Activated T-cell treated with anti-CD3 and anti-CD28 coated beads, Interleukin-2, amount 50 U/mL, for 1 hour (primary cell): ENCODE results near the gene RBM46.

Experiments used
- DNase-seq: peaks from one replicate; pipeline ENCODE4 v3.0.0-alpha.2; 2020

Gene RBM46

GRCh38 chr4:154781126-154781982, at the start of gene RBM46:
RBM46 (plus strand) TSS chr4:154781272; CDS start chr4:154796753, 15,481 bp downstream.
- DNase-seq = no peak

- DNase-seq = no peak
Observed at GRCh38 chr4:154731756-154732155, 49.3 kb upstream of the RBM46 start.

GRCh38 chr4:154732669-154733068, 48.4 kb upstream of the RBM46 start:
- DNase-seq = no peak

GRCh38 chr4:154736770-154737169, 44.3 kb upstream of the RBM46 start:
- no peak for DNase-seq

DNA sequence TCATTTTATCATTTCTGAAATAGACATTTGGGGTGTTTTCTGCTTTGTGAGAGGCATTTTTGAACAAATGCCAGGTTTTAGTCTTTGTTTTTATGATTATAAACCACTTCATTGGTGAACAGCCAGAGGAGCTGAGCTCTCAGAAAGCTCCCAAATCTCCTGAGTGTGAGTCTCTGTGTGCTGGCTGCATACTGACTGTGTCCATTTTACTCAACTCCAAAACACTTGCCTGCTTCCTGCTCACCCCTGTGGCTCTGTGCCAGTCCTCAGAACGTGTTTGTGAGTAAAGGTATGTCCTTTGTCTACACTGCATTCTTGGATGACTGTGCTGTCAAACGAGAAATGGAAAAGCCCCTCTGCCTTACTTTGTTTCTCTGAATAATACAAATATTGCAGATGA, 42.6 kb upstream of the RBM46 start:
- DNase-seq = no peak

DNA sequence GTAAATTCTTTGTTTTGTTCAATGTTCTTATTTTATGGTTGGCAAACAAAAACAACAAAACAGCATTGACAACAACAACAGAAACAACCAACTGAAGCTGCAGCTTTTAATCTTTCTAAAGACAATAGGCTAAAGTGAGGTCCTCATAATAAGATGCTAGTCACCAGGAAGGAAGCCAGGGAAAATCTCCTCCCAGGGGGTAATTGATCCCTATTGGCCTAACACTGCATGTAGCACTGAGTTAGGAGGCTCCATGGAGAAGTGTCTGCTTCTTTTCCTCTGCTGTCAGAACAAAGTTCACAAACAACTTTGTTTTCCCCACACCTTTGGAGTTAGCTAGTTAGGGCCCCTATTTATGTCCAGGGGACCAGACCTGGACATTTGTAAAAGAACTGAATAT, 42.0 kb upstream of the RBM46 start:
- no peak for DNase-seq

GRCh38 chr4:154740462-154740861, 40.6 kb upstream of the RBM46 start:
- DNase-seq = no peak

DNA sequence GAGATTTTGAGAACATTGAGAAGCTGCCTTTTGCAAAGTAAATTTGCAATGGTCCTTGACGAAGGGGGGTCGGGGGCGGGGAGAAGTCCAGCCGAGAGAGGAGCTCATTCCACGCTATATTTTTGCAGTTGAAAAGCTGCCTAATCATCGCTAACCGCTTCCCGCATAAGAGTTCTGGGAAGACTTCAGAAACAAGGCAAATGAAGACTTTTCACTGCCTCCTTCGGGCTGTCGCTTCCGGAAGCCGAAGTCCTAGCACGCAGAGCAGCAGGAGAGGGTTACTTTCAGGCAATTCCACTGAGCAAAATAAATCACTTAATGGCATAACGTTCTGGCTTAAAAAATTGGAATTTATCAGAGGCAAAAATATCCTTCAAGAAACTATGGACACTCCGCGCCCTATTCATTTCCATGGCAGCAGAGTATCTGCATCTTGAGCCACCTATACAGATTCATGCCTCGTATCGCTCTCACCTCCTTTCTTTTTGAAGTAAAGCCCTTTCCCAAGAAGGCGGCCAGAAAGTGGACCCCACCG, 39.9 kb upstream of the RBM46 start:
- DNase-seq = no peak

DNA sequence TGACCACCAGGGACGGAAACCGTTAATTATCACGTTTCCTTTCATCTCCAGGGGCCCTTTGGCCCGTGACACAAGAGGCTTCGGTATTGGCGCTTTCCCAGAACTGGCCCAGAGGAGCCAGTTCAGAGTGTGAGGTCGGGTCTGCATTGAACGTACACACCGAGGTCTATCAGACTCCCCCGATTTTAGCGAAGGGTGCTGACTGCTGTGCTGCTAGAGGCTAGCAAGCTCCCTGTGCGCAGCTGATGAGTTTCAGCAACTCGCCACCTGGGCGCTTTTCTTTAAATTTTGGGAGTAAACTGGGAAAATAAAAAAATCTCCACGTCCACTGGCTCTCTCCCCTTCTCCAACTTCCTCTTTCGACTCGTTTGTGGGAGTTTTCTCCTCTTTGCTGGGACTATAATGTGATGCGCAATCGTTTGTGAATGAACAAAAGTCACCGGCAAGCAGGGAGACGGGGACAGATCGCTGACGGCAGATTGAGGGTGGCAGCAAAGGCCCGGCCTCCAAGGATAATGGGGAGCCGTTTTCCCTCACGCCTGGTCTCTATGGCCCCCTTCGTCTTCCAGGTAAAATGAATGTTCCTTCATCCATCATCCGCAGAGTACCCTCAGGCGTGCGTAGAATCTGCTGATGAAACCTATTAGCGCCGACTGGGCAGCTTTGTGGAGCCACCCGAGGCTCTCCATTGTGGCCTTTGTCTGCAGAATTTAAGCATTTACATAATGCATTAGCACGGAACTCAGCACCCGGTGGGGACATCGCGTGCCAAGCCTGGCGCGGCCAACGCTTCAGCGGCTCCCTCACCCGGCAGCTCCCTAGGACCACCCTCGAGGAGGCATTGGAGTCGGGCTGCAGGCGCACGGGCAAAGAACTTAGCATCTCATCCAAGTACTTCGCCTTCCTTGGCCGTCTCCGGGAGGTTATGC, 38.9 kb upstream of the RBM46 start:
- DNase-seq = no peak

GRCh38 chr4:154743683-154744340, 37.3 kb upstream of the RBM46 start, which contains the start of gene LRAT:
LRAT (plus strand) TSS chr4:154744000; CDS start chr4:154744327, 327 bp downstream.
- peak; percentile 38 for DNase-seq

- DNase-seq = no peak
Observed at GRCh38 chr4:154744341-154744926, 36.6 kb upstream of the RBM46 start.

- DNase-seq = no peak
Observed at GRCh38 chr4:154757713-154758112, 23.4 kb upstream of the RBM46 start.

DNA sequence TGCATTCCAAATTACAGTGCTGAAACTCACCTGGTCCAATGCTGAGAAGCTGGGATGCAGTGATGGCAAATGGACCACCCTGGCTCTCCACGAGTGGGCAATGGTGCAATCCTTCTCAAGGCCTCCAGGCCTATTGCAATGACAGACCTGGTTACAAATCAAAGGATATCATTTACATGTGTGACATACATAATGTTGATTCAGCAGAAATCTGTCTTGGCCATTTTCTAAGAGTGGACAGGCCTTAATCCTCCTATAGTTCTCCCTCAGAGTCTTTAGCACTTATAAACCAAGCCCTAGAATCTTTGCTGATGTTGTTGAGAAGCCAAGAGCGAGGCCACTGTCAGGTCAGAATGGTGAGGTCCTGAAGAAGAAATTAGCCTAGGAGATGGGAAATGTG, 20.2 kb upstream of the RBM46 start:
- no peak for DNase-seq

DNA sequence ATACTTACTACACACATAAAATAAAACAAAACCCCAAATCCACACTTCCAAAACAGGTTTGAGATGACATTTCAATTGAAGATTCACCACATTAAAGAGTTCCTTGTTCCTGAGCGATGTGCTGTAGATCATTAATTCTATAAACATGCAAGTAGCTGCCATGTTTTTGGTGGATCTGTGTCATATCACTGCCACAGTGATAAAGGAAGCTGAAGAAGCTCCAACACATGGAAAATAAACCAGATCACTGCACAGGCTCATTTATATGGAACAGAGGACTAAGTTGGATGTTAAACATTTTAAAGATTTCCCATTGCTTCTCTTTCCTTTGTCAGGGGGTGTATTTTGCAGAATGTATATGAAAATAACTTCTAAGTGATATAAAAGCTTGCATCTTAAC, 2.8 kb upstream of the RBM46 start:
- no peak for DNase-seq

GRCh38 chr4:154779362-154779947, 1.6 kb upstream of the RBM46 start:
- DNase-seq = no peak

DNA sequence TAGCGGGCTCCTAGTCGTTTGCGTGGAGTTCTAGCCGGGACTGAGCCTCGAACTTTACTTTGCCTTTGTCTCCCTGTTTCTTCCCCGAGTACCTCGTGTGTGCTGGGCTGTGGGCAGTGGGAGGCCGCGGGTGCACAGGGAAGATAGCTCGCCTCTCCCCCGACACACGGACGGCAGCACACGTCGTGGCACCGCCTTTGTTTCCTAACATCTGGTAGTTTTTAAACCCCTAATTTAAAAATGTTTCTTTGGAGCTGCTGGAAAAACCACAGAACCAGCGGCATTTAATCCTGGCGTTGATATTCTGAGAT, 866 bp downstream of the RBM46 start:
- no peak for DNase-seq

DNA sequence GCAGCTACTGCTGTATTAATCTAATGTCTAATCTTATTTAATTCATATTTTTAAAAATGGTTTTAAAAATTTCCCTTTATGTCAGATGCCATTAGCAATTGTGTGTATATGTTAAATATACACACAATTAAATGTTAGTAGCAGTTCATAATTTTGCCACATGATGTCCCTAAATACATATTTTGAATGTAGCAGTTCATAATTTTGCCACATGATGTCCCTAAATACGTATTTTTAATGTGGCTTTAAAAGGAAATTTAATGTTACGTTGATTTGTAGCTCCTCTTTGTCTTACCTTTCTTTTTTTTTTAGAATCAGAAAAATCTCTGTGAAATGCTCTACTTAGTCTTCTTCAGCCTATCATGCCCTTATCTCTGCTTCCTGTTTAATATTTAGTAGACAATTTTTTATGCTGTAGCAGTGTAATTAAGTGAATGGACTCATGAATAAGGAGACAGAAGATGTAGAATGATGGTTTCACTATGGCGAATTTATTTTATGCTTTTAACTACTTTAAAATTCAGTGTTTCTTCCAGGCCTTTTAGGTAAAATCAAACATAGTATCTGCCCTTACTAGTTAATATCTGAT, 26.1 kb downstream of the RBM46 start:
- DNase-seq = no peak

GRCh38 chr4:154818230-154818629, 37.2 kb downstream of the RBM46 start:
- no peak for DNase-seq

DNA sequence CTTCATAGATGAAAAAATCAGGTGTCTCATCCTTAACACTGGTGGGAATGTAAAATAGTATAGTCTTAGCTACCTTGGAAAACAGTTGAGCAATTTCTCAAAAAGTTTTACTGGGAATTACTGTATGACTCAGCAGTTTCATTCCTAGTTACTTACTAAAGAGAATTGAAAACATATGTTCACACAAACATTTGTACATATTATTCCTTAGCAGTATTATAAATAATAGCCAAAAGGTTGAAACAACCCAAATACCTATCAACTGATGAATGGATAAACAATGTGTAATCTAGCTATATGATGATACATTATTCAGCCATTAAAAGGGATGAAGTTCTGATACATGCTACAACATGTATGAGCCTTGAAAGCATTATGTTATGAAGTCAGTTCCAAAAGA, 41.7 kb downstream of the RBM46 start:
- DNase-seq = no peak

GRCh38 chr4:154836030-154836429, 55.0 kb downstream of the RBM46 start:
- no peak for DNase-seq

DNA sequence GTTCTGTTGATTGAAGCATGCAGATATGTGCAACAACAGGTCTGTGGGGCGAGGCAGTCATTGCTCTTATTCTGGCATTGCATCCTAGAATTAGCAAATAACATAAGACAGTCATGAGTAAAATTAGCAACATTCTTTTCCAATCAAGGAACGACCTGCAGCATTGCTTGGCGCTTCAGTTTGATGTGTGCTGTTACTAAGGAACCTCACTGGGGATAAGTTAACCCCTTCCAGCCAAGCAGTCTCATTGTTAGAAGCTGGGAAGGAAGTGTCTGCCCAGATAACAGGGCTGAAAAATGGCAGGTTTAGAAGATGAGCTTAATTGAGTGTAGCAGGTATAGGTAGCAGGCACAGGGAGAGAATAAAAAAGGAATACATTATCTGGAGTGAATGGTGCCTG, 55.4 kb downstream of the RBM46 start:
- DNase-seq = no peak

- no peak for DNase-seq
Observed at GRCh38 chr4:154838155-154838554, 57.1 kb downstream of the RBM46 start.
